Keratinocyte (primary cell): ENCODE measurements around the gene CFAP410. TPM values are rescaled to one million over a fixed set of nuclear protein-coding genes. Genes with fewer than 3 reads are reported as not detected.

ENCODE experiments used
- DNase-seq: peaks from one replicate; pipeline ENCODE4 v3.0.0-alpha.2; 2011; ENCODE audit warnings: low read depth, missing footprints, low spot score
- FAIRE-seq: peaks from 2 replicates; lab custom pipeline; 2011; peaks lifted over from hg19 to GRCh38; lab: Jason Lieb, UNC
- H2AFZ ChIP-seq: 2 replicates; pipeline ENCODE4 v1.6.0; 2012; ENCODE audit warnings: low read length, control low read depth, inconsistent platforms; ENCODE audit not compliant: control insufficient read depth
- H3K27ac ChIP-seq: 2 replicates; pipeline ENCODE4 v1.5.1; 2011; ENCODE audit warnings: low read length; ENCODE audit not compliant: control insufficient read depth, insufficient read depth
- H3K27me3 ChIP-seq: 3 replicates; pipeline ENCODE4 v1.6.0; 2011; ENCODE audit warnings: low read length; ENCODE audit not compliant: control insufficient read depth, insufficient read depth; ENCODE audit errors: extremely low read depth
- H3K36me3 ChIP-seq, 2 experiments: 2 replicates in 1 of 2; 3 replicates in 1 of 2; pipeline ENCODE4 v1.5.1; 2011; ENCODE audit warnings: low read length in 2 of 2, mild to moderate bottlenecking in 1 of 2; ENCODE audit not compliant: control insufficient read depth in 2 of 2, insufficient read depth in 2 of 2; ENCODE audit errors: extremely low read depth in 1 of 2
- H3K4me1 ChIP-seq: 3 replicates; pipeline ENCODE4 v1.5.1; 2011; ENCODE audit warnings: low read length; ENCODE audit not compliant: control insufficient read depth, insufficient read depth; ENCODE audit errors: extremely low read depth
- H3K4me2 ChIP-seq: 3 replicates; pipeline ENCODE4 v1.6.0; 2011; ENCODE audit warnings: low read depth, low read length; ENCODE audit not compliant: control insufficient read depth, insufficient read depth; ENCODE audit errors: extremely low read depth
- H3K4me3 ChIP-seq, 3 experiments: fragments of 200-600 bp in 1 of 3; sonication (generic) in 1 of 3; 2 replicates in 2 of 3; 3 replicates in 1 of 3; pipeline ENCODE4 v1.5.1; 2011 to 2016; ENCODE audit warnings: low read length in 3 of 3, mild to moderate bottlenecking in 3 of 3, control low read depth in 2 of 3, inconsistent platforms in 1 of 3, low read depth in 1 of 3, mixed read lengths in 1 of 3, mixed run types in 1 of 3, moderate library complexity in 1 of 3; ENCODE audit not compliant: control insufficient read depth in 2 of 3, insufficient read depth in 2 of 3; ENCODE audit errors: extremely low read depth in 1 of 3
- H3K79me2 ChIP-seq: 2 replicates; pipeline ENCODE4 v1.6.0; 2012; ENCODE audit warnings: low read length; ENCODE audit not compliant: control insufficient read depth, insufficient read depth
- H3K9ac ChIP-seq: 3 replicates; pipeline ENCODE4 v1.6.0; 2011; ENCODE audit warnings: low read length; ENCODE audit not compliant: control insufficient read depth, insufficient read depth; ENCODE audit errors: extremely low read depth
- H3K9me1 ChIP-seq: 3 replicates; pipeline ENCODE4 v1.6.0; 2011; ENCODE audit warnings: low read length; ENCODE audit not compliant: control insufficient read depth, insufficient read depth; ENCODE audit errors: extremely low read depth
- H3K9me3 ChIP-seq: 2 replicates; pipeline ENCODE4 v1.5.1; 2012; ENCODE audit warnings: low read depth, low read length; ENCODE audit not compliant: control insufficient read depth
- H4K20me1 ChIP-seq: 3 replicates; pipeline ENCODE4 v1.6.0; 2011; ENCODE audit warnings: low read length; ENCODE audit not compliant: control insufficient read depth, insufficient read depth; ENCODE audit errors: extremely low read depth
- CTCF ChIP-seq, 3 experiments: IDR thresholded peaks in 1 of 3; conservative IDR thresholded peaks in 1 of 3; optimal IDR thresholded peaks in 1 of 3; 2 replicates in 2 of 3; 3 replicates in 1 of 3; pipeline versions ENCODE3 to v1.5.1; 2011; ENCODE audit warnings: low read length in 3 of 3, mild to moderate bottlenecking in 3 of 3, moderate library complexity in 2 of 3, control low read depth in 1 of 3, inconsistent platforms in 1 of 3; ENCODE audit not compliant: insufficient read depth in 2 of 3; ENCODE audit errors: extremely low read depth in 1 of 3
- EZH2 ChIP-seq: IDR thresholded peaks from one replicate; pipeline ENCODE4 v1.6.1; 2012; ENCODE audit warnings: inconsistent platforms, mild to moderate bottlenecking, low read length, moderate library complexity
- dilution Hi-C: fragments of 300-500 bp; cut with MboI; formaldehyde crosslinking; loops from one replicate; pipeline ENCODE4 v1.7.0; 2020; ENCODE audit warnings: low sequenced_read_pairs; ENCODE audit not compliant: extremely low pct_ligation_motif_present
- polyA plus RNA-seq, 5 experiments: library from polyadenylated mRNA; depleted of rRNA in 3 of 5; stranded (reverse) in 3 of 5; stranded (forward) in 1 of 5; unstranded in 1 of 5; fragments of >200 nt; gene quantifications; 1 replicate in 1 of 5; 2 replicates in 3 of 5; 3 replicates in 1 of 5; pipeline versions ENCODE4 v1.2.1 to v1.2.3, GENCODE V29; 2011 to 2012; ENCODE audit warnings: missing spikeins in 2 of 5, low read depth in 1 of 5, low replicate concordance in 1 of 5

The CFAP410 gene
- polyA plus RNA-seq, 1 donor (not counting 4 experiments of a cell fraction or from before 2014, with no cell fraction given), result 2.2 TPM

- H3K9ac ChIP-seq, result no peak overlapping the region
- no peak overlapping the region for H3K27ac ChIP-seq
- H3K9me3 ChIP-seq, result no peaks in the 10 kb centered on the region
- DNase-seq, result no peak
- FAIRE-seq, result no peak
- dilution Hi-C loops, result no loop called here
- H4K20me1 ChIP-seq, result no peaks in the 10 kb centered on the region
- H3K79me2 ChIP-seq, result no peaks in the 10 kb centered on the region
- H3K36me3 ChIP-seq, result no peaks in the 10 kb centered on the region
- H3K4me3 ChIP-seq, result no peak overlapping the region
- TF ChIP-seq EZH2, result no peak
- no peak for TF ChIP-seq CTCF (optimal IDR thresholded peaks at IDR 0.05 in 1 of 3, IDR thresholded peaks at IDR 0.05 in 1 of 3, conservative IDR thresholded peaks at IDR 0.05 in 1 of 3; ENCODE audit: extremely low read depth in 1 of 3, insufficient read depth in 2 of 3, low read length in 3 of 3)
- H3K4me1 ChIP-seq, result no peaks in the 10 kb centered on the region
- H3K27me3 ChIP-seq, result peaks cover 5% of the 10 kb centered on the region
- no peak overlapping the region for H2AFZ ChIP-seq
- no peak overlapping the region for H3K4me2 ChIP-seq
- no peaks in the 10 kb centered on the region for H3K9me1 ChIP-seq
Observed at GRCh38 chr21:44379991-44380865, 41.0 kb upstream of the CFAP410 start.

DNA sequence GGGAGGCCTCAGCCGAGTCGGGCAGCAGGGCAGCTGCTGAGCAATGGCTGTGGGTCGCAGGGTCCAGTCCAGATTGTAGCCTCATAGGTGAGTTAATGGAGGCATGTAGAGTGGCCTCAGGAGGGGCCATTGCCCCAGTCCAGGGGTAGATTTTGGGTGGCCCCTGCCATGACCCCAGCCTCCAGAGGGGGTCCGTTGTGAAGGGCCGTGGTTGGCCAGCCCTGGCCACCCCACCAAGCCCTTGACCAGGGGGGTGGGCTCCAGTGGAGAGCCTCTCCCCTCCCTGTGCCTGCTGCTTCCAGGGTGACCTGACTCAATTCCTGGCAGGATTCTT is 40.3 kb upstream of the CFAP410 start:
- Histone ChIP-seq H3K9me1 (no peaks in the 10 kb centered on the region), H3K36me3 (no peaks in the 10 kb centered on the region), H3K4me1 (no peaks in the 10 kb centered on the region), H3K9me3 (no peaks in the 10 kb centered on the region), H3K4me3 (no peak overlapping the region), H3K27me3 (peaks cover 5% of the 10 kb centered on the region), H3K4me2 (no peak overlapping the region), H3K79me2 (no peaks in the 10 kb centered on the region), H3K9ac (no peak overlapping the region), H4K20me1 (no peaks in the 10 kb centered on the region), H3K27ac (no peak overlapping the region), H2AFZ (no peak overlapping the region)
- TF ChIP-seq EZH2 (no peak), CTCF (optimal IDR thresholded peaks at IDR 0.05 in 1 of 3, IDR thresholded peaks at IDR 0.05 in 1 of 3, conservative IDR thresholded peaks at IDR 0.05 in 1 of 3; ENCODE audit: extremely low read depth in 1 of 3, insufficient read depth in 2 of 3, low read length in 3 of 3) (no peak)
- FAIRE-seq, result no peak
- no peak for DNase-seq
- dilution Hi-C loops, result no loop called here
